NCI-H748 (cell line): ENCODE measurements around the gene UCP2.

Experiments
- DNase-seq: peaks from one replicate; lab custom pipeline; 2025; ENCODE audit not compliant: unreplicated experiment; lab: John Stamatoyannopoulos, UW

UCP2 gene

GRCh38 chr11:73982595-73982989 is at the start of gene UCP2:
Gene UCP2, minus strand, starts transcription at chr11:73982843. Its CDS starts 4,465 bp downstream, at chr11:73978378.
- peak; percentile 95 for DNase-seq

- no peak for DNase-seq
Observed at GRCh38 chr11:74030723-74031676, 48.4 kb upstream of the UCP2 start.

GRCh38 chr11:74025467-74026166 is 43.0 kb upstream of the UCP2 start:
- no peak for DNase-seq

- no peak for DNase-seq
Observed at GRCh38 chr11:74024261-74025029, 41.8 kb upstream of the UCP2 start.

GRCh38 chr11:74023276-74023675 is 40.6 kb upstream of the UCP2 start:
- no peak for DNase-seq

GRCh38 chr11:74022546-74022945 is 39.9 kb upstream of the UCP2 start:
- DNase-seq = no peak

- DNase-seq = no peak
Observed at GRCh38 chr11:74021998-74022397, 39.4 kb upstream of the UCP2 start.

- no peak for DNase-seq
Observed at GRCh38 chr11:74020539-74020938, 37.9 kb upstream of the UCP2 start.

GRCh38 chr11:74019860-74020259 is 37.2 kb upstream of the UCP2 start:
- no peak for DNase-seq

GRCh38 chr11:74019104-74019738 is 36.6 kb upstream of the UCP2 start:
- DNase-seq = no peak

GRCh38 chr11:74018331-74019005 is 35.8 kb upstream of the UCP2 start:
- no peak for DNase-seq

- DNase-seq = no peak
Observed at GRCh38 chr11:74017631-74018030, 35.0 kb upstream of the UCP2 start.

- no peak for DNase-seq
Observed at GRCh38 chr11:74015919-74016684, 33.5 kb upstream of the UCP2 start.

GRCh38 chr11:74014880-74015279 is 32.2 kb upstream of the UCP2 start:
- no peak for DNase-seq

- DNase-seq = no peak
Observed at GRCh38 chr11:74013141-74013540, 30.5 kb upstream of the UCP2 start.

GRCh38 chr11:74012074-74012809 is 29.6 kb upstream of the UCP2 start:
- no peak for DNase-seq

GRCh38 chr11:74011360-74012073 is 28.9 kb upstream of the UCP2 start:
- no peak for DNase-seq
